ENCODE measurements around the gene PRRX2. TPM values are rescaled to one million over a fixed set of nuclear protein-coding genes. Genes with fewer than 3 reads are reported as not detected.

Gene PRRX2
- total and polyA plus RNA-seq, 2 experiments from 2014 or later, result 9.7 to 23.0 TPM

- no peak overlapping the region for H2AFZ ChIP-seq
These were observed 97.8 kb downstream of the PRRX2 start for GRCh38 chr9:129762985-129763926.

GRCh38 chr9:129765764-129766317 lies 100.4 kb downstream of the PRRX2 start:
- TF ChIP-seq EZH2phosphoT487 (IDR thresholded peaks at IDR 0.05; ENCODE audit: low read depth, severe bottlenecking, unreplicated experiment) (no peak), EZH2 (IDR thresholded peaks at IDR 0.05; ENCODE audit: borderline replicate concordance) (no peak)
- TF ChIP-seq, protein P1, sequence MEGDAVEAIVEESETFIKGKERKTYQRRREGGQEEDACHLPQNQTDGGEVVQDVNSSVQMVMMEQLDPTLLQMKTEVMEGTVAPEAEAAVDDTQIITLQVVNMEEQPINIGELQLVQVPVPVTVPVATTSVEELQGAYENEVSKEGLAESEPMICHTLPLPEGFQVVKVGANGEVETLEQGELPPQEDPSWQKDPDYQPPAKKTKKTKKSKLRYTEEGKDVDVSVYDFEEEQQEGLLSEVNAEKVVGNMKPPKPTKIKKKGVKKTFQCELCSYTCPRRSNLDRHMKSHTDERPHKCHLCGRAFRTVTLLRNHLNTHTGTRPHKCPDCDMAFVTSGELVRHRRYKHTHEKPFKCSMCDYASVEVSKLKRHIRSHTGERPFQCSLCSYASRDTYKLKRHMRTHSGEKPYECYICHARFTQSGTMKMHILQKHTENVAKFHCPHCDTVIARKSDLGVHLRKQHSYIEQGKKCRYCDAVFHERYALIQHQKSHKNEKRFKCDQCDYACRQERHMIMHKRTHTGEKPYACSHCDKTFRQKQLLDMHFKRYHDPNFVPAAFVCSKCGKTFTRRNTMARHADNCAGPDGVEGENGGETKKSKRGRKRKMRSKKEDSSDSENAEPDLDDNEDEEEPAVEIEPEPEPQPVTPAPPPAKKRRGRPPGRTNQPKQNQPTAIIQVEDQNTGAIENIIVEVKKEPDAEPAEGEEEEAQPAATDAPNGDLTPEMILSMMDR (IDR thresholded peaks at IDR 0.05; ENCODE audit: poor library complexity), result no peak
- no peaks in the 10 kb centered on the region for H3K9me3 ChIP-seq (ENCODE audit: low read depth)
- H4K20me1 ChIP-seq (ENCODE audit: insufficient read depth, poor library complexity, severe bottlenecking), result no peaks in the 10 kb centered on the region
- H3K79me2 ChIP-seq, result no peaks in the 10 kb centered on the region
- H3K4me3 ChIP-seq, result no peak overlapping the region
- H2AFZ ChIP-seq, result no peak overlapping the region
- DNase-seq (ENCODE audit: low spot score), result no peak
- H3K4me2 ChIP-seq, result no peak overlapping the region
- whole genome bisulfite sequencing (ENCODE audit: low lambda C conversion rate, missing lambda C conversion rate), result 86% methylated on average over 4 of the region's 4 CpGs
- H3K27me3 ChIP-seq, result no peaks in the 10 kb centered on the region
- peaks cover 19% of the 10 kb centered on the region for H3K4me1 ChIP-seq (ENCODE audit: insufficient read depth)
- no peaks in the 10 kb centered on the region for H3K9me2 ChIP-seq (replicated peaks; ENCODE audit: insufficient read depth)
- no peaks in the 10 kb centered on the region for H3K36me3 ChIP-seq (replicated peaks; ENCODE audit: insufficient read depth, low read depth)
- H3K27ac ChIP-seq, result no peak overlapping the region

More at GRCh38 chr9:129762985-129763926, 97.8 kb downstream of the PRRX2 start:
- H3K4me1 ChIP-seq (ENCODE audit: insufficient read depth), result peaks cover 19% of the 10 kb centered on the region
- H3K27me3 ChIP-seq, result no peaks in the 10 kb centered on the region
- H3K4me3 ChIP-seq, result no peak overlapping the region
- H3K79me2 ChIP-seq, result no peaks in the 10 kb centered on the region
- no peaks in the 10 kb centered on the region for H3K36me3 ChIP-seq (replicated peaks; ENCODE audit: insufficient read depth, low read depth)
- DNase-seq (ENCODE audit: low spot score), result no peak
- TF ChIP-seq EZH2phosphoT487 (IDR thresholded peaks at IDR 0.05; ENCODE audit: low read depth, severe bottlenecking, unreplicated experiment) (no peak), EZH2 (IDR thresholded peaks at IDR 0.05; ENCODE audit: borderline replicate concordance) (no peak)
- TF ChIP-seq, protein P1 (IDR thresholded peaks at IDR 0.05; ENCODE audit: poor library complexity), result no peak
- no peaks in the 10 kb centered on the region for H4K20me1 ChIP-seq (ENCODE audit: insufficient read depth, poor library complexity, severe bottlenecking)
- H3K9me2 ChIP-seq (replicated peaks; ENCODE audit: insufficient read depth), result no peaks in the 10 kb centered on the region
- H3K4me2 ChIP-seq, result no peak overlapping the region
- H3K9me3 ChIP-seq (ENCODE audit: low read depth), result no peaks in the 10 kb centered on the region
- WGBS (ENCODE audit: low lambda C conversion rate, missing lambda C conversion rate), result 73% methylated on average over 13 of the region's 13 CpGs
- peak overlapping the region; percentile 83 for H3K27ac ChIP-seq

- Histone ChIP-seq H3K4me3 (no peak overlapping the region), H3K9me3 (ENCODE audit: low read depth) (no peaks in the 10 kb centered on the region), H3K36me3 (replicated peaks; ENCODE audit: insufficient read depth, low read depth) (no peaks in the 10 kb centered on the region), H3K9me2 (replicated peaks; ENCODE audit: insufficient read depth) (no peaks in the 10 kb centered on the region), H3K27me3 (no peaks in the 10 kb centered on the region), H4K20me1 (ENCODE audit: insufficient read depth, poor library complexity, severe bottlenecking) (no peaks in the 10 kb centered on the region), H3K79me2 (no peaks in the 10 kb centered on the region), H3K4me1 (ENCODE audit: insufficient read depth) (no peaks in the 10 kb centered on the region), H2AFZ (no peak overlapping the region), H3K4me2 (no peak overlapping the region), H3K27ac (no peak overlapping the region)
- DNase-seq (ENCODE audit: low spot score), result no peak
- 91% methylated on average over 6 of the region's 6 CpGs for WGBS (ENCODE audit: low lambda C conversion rate, missing lambda C conversion rate)
- TF ChIP-seq EZH2 (IDR thresholded peaks at IDR 0.05; ENCODE audit: borderline replicate concordance) (no peak), EZH2phosphoT487 (IDR thresholded peaks at IDR 0.05; ENCODE audit: low read depth, severe bottlenecking, unreplicated experiment) (no peak)
- TF ChIP-seq, protein P1 (IDR thresholded peaks at IDR 0.05; ENCODE audit: poor library complexity), result no peak
These were observed 103.0 kb downstream of the PRRX2 start for GRCh38 chr9:129768486-129768885.
